ENCODE measurements around the gene ZNF655.
A peak's percentile ranks its signal among the peaks of the same experiment; 100 is the strongest.
"Not testable (repeated sequence)": the region's sequence is repeated elsewhere in the genome, so short reads cannot be mapped to it uniquely, and the experiment has no call there.

ZNF655 gene

DNA sequence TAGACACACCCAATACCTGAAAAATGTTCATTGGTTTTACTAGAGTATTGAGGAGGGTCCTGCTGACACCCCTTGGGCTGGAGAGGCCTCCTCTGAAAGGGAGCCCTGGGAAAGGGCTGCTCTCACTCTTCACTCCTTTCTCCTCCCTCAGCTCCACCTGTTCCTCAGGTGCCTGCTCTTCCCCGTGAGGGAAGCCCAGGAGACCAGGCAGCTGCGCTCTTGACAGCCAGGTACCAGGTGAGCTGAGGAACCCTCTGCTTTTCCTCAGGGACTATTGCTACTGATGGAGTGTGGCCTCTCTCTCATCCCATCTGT, 3.3 kb downstream of the ZNF655 start:
- no peak for DNase-seq

DNA sequence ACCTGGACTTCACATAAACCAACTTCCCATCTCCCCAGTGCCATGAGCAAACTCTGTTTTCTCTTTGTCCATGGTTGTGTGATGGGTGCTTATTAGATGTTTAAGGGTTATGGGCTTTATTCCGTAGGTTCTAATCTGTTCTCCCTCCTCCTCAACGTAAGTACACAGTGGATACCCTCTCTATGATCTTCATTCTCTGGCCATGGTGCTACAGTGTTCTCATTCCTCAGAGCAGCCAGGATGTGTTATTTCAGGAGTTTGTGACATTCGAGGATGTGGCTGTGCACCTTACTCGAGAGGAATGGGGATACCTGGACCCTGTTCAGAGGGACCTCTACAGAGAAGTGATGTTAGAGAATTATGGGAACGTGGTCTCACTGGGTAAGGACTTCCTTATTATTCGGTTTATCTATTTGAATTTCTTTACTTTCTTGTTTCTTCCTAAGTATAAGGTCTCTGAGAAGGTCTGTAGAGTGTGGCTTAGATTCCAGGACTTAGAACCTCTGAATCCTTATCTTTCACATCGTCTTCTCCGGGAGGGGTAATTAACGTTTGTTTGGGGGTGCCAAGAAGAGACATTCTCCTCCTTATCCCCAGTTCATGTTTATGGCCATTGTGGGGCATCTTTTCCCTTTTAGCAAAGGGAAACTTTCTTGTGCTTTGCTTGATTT, 3.8 kb downstream of the ZNF655 start:
- no peak for DNase-seq

DNA sequence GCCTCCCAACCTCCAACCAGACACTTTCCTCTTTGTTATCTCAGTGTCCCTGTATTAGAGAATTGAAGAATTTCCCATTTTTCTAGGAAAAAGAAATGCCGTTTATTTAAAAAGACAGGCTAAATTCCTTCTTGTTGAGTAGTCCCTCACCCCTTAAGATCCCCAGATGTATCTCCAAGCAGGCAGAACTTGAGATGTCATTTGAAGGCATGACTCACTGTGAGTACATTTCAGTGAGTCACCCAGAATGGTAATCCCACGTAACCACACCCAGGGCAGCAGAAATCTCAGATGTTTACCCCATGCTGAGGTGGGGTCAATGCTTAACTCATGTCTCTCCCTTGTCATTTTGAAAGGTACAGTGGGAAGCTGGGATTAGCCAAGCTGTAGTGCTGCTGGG, 4.4 kb downstream of the ZNF655 start:
- no peak for DNase-seq

DNA sequence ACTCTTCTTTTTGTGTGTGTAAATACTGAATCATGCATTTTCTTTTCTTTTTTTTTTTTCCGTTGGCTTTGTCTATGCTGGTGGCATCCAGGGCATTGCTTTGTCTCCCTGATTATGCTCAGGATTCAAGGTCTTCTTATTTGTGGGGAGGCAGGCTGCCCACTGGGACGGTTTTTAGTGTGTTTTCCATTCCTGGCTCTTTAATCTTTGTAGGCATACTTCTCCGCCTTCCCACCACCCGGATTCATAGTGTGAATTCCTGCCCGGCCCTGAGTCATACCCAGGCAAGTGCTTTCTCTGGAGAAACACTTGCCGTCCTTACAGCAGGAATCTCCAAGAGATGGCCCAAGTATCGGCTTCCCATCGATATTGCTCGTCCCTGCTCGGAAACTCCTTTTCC, 5.2 kb downstream of the ZNF655 start:
- DNase-seq = no peak

DNA sequence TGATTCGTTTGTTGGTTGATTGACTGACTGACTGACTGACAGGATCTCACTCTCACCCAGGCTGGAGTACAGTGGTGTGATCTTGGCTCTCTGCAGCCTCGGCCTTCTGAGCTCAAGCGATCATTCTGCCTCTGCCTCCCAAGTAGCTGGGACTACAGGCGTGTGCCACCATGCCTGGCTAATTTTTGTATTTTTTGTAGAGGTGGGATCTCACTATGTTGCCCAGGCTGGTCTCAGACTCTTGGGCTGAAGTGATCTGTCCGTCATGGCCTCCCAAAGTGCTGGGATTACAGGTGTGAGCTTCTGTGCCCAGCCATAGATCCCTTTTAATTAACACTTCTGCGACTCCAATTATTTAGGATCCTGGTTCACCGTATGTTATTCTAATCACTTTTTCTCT, 10.3 kb downstream of the ZNF655 start:
- DNase-seq = not testable (repeated sequence)

DNA sequence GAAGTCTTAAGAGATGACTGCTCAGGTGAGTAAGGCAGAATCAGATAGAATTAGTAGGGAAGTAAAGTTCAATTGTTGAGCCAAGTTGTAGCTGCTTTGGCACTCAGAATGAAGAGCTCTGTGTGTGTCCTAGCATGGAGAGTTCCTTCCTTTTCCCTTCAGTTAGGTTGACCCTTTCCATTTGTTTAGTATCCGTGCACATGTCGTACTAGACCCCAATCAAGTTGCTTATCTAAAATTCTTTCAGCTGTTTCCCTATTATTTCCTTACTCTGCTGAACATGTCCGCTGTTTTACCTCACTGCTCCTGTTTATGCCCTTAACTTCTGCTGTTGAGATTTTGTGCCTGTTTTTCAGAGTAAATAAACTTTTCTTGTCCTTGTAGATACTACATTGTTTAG, 13.3 kb downstream of the ZNF655 start:
- DNase-seq = no peak

DNA sequence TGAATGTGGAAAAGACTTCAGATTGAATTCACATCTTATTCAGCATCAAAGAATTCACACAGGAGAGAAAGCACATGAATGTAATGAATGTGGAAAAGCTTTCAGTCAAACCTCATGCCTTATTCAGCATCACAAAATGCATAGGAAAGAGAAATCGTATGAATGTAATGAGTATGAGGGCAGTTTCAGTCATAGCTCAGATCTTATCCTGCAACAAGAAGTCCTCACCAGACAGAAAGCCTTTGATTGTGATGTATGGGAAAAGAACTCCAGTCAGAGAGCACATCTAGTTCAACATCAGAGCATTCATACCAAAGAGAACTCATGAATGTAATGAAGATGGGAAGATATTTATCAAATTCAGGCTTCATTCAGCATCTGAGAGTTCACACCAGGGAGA, 14.8 kb downstream of the ZNF655 start:
- DNase-seq = no peak

DNA sequence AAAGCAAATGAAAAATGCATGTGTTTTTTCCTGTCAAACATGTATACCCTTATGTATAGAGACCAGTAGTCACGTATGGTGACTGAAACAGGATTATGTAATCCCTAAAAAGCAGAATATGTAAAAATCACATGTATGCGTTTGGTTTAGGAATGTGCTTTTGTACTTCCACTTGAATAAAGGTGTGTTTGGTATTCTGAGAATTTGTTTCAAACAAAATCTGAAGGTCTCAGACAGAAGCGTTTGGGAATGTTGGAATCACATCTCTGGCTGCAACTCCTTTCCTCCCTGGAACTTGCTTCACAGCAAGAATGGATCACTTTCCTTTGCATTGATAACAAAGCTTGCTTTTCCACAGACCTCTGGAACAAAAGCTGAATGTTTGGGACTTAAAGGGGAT, 17.8 kb downstream of the ZNF655 start:
- no peak for DNase-seq

DNA sequence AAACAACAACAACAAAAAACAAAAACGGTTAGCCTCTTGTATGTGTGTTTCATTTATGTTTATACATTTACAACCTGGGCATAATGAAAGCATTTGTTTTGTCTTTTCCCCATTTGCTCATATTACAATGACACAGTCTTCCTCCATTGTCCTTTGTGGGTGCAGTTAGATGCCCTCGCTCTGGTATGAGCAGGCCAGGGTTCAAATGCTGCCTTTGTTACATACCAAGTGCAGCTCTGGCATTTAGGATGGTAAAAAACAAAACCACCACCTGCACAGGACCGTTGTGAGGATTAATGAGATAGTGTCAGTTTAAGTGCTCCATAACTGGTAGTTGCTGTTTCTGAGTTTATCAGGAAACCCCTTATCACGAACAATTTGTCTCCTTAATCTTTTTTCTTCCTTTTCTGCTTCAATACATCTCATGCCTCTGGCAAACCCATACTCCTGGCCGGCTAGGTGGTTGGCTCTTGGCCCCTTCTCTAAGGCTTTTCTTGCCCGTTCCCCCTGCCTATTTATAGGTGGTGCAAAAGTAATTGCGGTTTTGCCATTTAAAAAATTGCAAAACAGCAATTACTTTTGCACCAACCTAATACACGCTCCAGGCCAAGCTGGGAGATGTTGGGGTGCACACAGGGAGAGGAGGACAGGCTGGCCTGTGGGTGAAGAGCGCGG, 21.0 kb downstream of the ZNF655 start:
- no peak for DNase-seq

DNA sequence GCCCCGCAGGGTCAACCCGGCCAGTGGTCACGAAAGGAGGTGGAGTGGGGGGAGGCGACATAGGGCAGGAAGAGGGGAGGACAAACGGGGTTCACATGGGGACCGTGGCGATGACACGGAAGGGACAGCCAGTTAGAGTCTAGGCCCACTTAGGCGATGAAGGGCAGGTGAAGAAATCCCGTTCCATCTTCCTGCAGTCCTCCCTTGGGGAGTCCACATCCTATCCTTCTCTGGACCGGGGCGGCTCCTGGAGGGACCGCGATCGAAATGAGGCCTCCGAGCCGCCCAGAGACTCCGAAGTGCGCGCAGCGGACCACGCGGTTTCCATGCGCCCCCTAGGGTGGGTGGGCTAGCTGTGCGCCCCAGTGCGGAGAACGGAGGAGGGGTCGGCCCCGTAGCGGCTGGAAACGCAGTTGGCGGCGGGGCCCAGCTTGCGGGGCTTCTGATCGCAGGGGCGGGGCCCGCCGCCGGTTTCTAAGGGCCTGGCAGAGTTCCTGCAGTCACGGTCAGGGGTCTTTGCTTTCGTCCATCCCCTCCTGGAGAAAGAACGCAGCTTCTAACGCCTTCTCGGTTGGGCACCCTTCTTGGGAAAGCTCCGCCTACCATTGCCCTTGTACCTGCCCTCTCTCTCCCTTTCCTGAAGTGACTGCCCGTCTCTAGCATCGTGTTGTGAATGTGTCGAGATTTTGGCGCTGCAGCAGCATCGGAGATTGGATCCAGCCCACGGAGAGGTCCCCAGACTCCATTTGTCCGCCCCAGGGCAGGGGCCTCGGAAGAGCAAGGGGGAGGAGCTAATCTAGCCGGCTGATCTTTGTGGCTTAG, 21.7 kb downstream of the ZNF655 start:
- DNase-seq = peak; percentile 57

DNA sequence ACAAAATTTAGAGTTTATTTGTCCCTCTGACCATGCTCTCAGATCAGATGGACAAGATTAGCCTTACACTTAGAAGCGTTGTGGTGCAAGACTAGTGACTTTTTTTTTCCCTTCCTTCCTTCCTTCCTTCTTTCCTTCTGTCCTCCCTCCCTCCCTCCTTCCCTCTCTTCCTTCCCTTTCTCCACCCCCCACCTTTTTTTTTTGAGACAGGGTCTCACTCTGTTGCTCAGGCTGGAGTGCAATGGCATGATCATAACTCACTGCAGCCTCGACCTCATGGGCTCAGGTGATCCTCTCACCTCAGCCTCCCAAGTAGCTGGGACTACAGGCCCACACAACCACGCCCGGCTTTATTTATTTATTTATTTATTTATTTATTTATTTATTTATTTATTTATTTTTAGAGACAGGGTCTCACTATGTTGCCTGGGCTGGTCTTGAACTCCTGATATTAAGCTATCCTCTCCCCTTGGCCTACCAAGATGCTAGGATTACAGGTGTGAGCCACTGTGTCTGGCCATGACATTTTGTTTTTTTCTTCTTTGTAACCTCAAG, 22.4 kb downstream of the ZNF655 start:
- not testable (repeated sequence) for DNase-seq

DNA sequence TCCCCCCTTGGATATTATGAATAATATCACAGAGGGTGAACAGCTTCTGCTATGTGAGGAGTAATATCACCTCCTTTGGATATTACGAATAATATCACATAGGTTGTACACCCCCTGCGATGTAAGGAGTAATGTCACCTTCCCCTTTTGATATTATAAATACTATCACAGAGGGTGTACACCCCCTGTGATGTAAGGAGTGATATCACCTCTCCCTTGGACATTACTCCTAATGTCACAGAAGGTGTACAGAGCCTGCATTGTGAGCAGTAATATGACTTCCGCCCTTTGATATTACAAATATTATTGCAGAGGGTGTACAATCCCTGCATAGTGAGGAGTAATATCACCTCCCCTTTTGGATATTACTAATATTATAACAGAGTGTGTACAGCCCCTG, 30.4 kb downstream of the ZNF655 start:
- DNase-seq = no peak

DNA sequence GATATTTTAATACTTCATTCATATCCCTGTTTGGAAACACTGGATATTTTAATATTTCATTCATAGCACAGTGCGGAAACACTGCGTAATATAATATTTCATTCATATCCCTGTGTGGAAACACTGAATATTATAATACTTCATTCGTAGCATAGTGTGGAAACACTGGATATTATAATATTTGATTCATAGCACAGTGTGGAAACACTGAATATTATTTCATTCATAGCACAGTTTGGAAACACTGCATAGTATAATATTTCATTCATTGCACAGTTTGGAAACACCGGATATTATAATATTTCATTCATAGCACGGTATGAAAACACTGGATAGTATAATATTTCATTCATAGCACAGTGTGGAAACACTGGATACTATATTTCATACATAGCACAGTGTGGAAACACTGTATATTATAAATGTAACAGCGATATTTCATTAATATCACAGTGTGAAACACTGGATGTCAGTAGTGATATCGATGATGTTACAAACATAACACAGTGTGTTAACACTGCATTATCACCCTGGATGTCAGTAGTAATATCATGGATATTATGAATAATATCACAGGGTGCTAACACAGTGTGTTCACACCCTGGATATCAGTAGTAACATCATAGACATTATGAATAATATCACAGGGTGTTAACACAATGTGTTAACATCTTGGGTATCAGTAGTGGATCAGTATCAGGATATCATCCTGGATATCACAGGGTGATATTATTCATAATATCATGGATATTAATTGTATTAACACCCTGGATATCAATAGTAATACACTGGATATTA, 36.7 kb downstream of the ZNF655 start:
- no peak for DNase-seq

DNA sequence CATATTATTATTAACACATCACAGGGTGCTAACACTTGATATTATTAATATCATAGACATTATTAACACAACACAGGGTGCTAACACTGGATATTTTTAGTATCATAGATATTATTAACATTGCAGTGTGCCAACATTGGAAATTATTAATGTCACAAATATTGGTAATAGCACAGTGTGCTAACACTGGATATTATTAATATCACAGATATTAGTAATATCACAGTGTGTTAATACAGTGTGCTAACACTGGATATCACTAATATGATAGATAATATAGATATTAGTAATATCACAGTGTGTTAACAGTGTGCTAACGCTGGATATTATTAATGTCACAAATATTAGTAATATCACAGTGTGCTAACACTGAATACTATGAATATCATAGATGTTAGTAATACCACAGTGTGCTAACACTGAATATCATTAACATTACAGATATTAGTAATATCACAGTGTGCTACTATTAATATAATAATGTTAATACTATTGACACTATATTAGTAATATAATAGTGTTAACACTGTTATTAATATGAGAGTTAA, 38.0 kb downstream of the ZNF655 start:
- DNase-seq = no peak

DNA sequence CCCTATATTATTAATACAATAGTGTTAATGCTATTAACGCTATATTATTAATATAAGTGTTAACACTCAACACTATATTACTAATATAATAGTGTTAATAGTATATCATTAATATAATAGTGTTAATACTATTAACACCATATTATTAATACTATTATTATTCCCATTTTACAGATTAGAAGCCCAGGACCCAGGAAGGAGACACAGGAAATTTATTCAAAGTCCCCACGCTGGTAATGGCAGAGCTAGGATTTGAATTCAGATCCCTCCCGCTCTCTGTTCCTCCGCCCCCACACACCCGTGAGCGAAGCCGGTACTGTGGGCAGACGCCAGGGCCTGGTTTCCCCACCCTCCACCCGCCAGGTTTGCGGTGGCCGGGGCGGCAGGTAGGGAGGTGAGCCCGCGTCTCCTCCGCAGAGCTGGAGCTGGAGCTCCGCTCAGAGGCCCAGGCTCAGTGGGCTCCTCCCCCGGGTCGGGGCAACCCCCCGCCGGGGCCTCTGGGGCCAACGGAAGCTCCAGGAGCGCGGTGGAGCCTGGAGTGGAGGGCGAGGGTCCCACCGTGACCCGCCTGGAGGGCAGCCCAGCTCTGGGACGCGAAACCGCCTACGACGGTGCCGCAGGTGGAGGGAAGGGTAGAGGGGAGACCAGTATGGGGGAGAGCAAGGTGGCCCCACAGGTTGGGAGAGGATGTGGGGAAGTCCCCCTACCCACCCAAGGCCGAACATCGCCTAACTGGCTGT, 39.5 kb downstream of the ZNF655 start, which contains the start of gene TMEM225B:
Gene TMEM225B, plus strand, starts transcription at position 506 of the 740 bp plus-strand sequence. CDS start 6,122 bp downstream, outside the sequence.
- DNase-seq = no peak

DNA sequence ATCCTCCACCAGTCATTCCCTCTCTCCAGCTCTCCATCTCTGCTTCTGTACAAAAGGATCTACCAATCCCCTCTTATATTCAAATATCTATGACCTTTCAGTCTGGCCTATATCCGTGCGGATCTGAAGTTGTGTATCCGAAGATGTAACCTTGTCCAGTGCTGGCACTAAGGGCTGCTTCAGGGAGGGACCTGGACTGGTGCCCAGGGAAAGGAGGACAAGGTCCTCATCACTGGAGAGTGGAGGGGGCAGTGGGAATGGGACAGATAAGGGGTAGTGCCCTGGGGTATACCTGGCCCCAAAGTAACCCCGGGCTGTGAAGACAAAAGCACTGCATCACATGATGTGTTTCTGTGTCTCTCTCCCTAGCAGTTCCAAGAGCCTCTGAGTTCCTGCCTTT, 41.4 kb downstream of the ZNF655 start:
- DNase-seq = no peak

DNA sequence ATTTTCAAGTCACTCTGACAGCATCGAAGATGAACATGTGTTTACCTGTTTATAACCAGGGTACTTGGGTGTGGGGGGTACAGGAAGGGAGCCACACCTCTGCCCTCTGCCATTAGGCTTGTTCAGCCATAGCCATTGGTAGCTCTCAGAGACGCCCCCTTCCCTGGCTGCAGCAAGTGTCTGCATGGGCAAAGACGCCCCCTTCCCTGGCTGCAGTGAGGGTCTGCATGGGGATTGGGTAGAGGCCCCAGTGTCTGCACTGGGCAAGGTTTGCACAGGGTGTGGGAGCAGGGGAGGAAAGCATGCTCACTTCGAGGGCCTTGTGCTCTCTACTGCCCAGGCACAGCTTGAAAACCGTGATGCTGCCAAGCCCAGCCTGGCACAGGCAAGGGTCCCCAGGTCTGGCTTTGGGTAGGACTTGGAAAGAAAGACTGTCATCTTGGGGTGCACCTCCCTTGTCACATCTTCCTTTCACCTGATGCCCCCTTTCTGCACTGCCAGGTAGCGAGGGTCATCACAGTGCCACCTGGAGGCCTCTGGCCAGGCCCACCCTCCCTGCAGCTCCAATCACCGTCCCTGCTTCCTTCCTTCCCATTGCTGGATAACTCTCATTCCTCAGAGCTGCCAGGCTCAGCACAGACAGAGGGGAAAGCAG, 43.3 kb downstream of the ZNF655 start:
- no peak for DNase-seq

DNA sequence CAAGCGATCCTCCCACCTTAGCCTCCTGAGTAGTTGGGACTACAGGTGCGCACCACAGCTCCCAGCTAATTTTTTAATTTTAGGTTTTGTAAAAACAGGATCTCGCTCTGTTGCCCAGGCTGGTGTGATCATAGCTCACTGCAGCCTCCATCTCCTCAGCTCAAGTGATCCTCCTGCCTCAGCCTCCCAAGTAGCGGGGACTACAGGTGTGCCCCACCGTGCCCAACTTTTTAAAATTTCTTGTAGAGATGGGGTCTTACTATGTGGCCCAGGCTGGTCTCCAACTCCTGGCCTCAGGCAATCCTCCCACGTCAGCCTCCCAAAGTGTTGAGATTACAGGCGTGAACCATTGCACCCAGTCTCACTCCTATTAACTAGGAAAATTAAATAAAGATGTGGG, 47.1 kb downstream of the ZNF655 start:
- no peak for DNase-seq

DNA sequence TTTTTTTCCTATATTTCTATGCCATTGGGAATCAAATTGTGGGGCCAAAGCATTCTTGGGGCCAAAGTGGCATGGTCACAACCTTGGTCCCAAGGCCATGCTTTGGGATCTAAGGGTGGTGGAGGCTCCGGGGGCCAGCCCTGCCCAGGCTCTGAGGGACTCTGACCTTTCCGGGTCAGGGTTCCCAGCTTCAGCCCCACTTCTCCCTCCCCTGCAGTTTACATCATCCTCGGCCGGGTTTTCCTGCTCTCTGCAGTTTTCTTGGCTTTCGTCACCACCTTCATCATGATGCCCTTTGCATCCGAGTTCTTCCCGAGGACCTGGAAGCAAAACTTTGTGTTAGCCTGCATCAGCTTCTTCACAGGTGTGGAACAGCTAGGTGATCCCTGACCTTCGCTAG, 48.1 kb downstream of the ZNF655 start:
- no peak for DNase-seq

DNA sequence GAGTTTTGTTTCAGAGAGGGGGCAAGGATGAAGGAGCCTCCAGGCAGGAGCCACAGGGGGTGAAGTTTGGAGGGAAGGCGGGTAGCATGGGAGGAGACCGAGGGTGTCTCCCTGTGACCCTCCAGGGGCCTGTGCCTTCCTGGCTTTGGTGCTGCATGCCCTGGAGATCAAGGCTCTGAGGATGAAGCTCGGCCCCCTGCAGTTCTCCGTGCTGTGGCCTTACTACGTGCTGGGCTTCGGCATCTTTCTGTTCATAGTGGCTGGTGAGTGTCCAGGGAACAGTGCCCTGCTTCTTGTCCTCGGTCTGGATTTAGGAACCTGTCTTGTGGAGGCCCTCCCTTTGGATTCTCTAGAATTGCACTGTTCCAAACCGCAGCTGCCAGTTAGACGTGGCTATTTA, 49.1 kb downstream of the ZNF655 start:
- no peak for DNase-seq

DNA sequence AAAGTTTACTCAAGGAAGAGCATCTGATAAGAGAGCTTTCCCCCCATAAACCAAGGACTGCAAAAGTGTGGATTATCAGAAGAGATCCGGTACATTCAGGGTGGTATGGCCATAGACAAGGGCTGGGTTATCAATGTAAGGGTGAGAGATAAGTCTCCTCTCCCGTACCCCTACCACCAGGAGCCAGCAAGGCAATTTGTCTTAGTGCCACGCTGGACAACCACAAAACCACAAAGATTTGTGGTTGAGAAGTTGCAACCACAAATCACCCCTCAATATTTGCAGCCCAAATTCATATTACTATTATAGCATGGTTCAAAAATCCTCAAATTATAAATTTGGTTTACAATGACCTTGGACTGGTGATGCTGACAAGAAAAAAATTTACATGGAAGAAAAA, 56.1 kb downstream of the ZNF655 start:
- no peak for DNase-seq
